BJ (cell line): Measurements from ENCODE around the gene CXCL5. TPM values are rescaled to one million over a fixed set of nuclear protein-coding genes. Genes with fewer than 3 reads are reported as not detected.

Experiments used
- CTCF ChIA-PET: fragments of 350-600 bp; formaldehyde crosslinking; extraction: SDS; loops from one replicate; lab custom pipeline; 2021; ENCODE audit warnings: antibody characterized with exemption, inconsistent platforms; lab: Yijun Ruan, JAX
- POLR2A ChIA-PET: fragments of 300-600 bp; sonication (Branson Sonifier 250); formaldehyde crosslinking; extraction: SDS; loops from one replicate; lab custom pipeline; 2021; ENCODE audit warnings: antibody characterized with exemption; lab: Charles Lee
- DNase-seq: peaks from one replicate; pipeline ENCODE4 v3.0.0-alpha.2; 2011; ENCODE audit warnings: low read depth
- H3K27me3 ChIP-seq: 2 replicates; pipeline ENCODE4 v1.6.0; 2011; ENCODE audit warnings: low read length; ENCODE audit not compliant: control insufficient read depth, insufficient read depth
- H3K36me3 ChIP-seq: 2 replicates; pipeline ENCODE4 v1.5.1; 2011; ENCODE audit warnings: low read length; ENCODE audit not compliant: control insufficient read depth, insufficient read depth
- H3K4me3 ChIP-seq: 2 replicates; pipeline ENCODE4 v1.5.1; 2011; ENCODE audit warnings: low read depth, mild to moderate bottlenecking, control low read depth, low read length
- polyA minus RNA-seq: library from RNA; depleted of rRNA, polyadenylated mRNA; stranded (reverse); fragments of >200 nt; gene quantifications from 2 replicates; pipeline ENCODE4 v1.2.3, GENCODE V29; 2011; rRNA and poly(A)+ RNA removed
- polyA plus RNA-seq: library from polyadenylated mRNA; depleted of rRNA; stranded (reverse); fragments of >200 nt; gene quantifications from 2 replicates; pipeline ENCODE4 v1.2.3, GENCODE V29; 2011; rRNA removed
- TF ChIP-seq, protein P1 (sequence below): IDR thresholded peaks from 2 replicates; pipeline ENCODE4 v1.5.1; 2011; ENCODE audit warnings: low read depth, mild to moderate bottlenecking, control low read depth, inconsistent platforms, low read length, moderate library complexity; ENCODE audit not compliant: insufficient read depth

The CXCL5 gene
- polyA plus RNA-seq = 0.18 and 0.23 TPM in 2 replicates
- not detected in 2 replicates for polyA minus RNA-seq

DNA sequence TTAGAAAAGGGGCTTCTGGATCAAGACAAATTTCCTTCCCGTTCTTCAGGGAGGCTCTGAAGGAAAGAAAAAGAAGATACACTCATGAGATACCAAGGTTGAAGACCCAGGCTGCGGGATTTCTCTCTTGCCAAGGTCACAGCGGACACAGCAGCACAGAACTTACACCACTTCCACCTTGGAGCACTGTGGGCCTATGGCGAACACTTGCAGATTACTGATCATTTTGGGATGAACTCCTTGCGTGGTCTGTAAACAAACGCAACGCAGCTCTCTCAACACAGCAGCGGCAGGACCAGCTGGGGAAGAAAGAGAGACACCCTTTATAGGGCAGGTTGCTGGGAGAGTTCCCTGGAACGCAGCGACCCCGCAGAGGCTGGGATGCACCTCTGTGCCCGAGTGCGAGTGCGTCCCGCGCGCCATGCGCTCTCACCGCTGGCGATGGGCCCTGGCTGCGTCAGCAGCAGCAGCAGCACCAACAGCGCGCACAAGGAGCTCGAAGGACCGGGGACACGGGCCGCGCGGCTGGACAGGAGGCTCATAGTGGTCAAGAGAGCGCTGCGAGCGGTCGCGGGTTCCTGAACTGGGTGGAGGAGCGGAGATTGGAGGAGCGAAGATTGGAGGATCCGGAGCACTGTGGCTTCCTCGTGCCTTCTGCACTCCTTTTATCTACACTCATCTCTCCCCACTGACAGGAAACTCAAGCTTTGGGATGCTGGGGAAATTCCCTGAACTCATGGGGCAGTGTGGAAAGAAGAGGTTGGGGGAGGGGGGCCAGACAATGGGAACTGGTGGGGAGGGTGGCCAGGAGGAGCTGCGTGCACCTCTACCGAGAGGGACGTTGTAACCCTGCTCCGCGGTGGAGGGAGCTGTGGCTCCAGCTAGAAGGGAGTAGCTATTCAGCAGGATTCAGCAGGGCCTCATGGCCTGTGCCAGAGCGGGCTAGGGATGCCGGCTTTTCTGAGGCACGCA is at the start of gene CXCL5:
Gene CXCL5 (minus strand): TSS at position 638 of the 972 bp plus-strand sequence. CDS start 96 bp downstream, at position 542.
- Histone ChIP-seq H3K27me3 (no peaks in the 10 kb centered on the region), H3K36me3 (no peaks in the 10 kb centered on the region), H3K4me3 (peak within 1 kb of the TSS; percentile 32)
- TF ChIP-seq, protein P1, sequence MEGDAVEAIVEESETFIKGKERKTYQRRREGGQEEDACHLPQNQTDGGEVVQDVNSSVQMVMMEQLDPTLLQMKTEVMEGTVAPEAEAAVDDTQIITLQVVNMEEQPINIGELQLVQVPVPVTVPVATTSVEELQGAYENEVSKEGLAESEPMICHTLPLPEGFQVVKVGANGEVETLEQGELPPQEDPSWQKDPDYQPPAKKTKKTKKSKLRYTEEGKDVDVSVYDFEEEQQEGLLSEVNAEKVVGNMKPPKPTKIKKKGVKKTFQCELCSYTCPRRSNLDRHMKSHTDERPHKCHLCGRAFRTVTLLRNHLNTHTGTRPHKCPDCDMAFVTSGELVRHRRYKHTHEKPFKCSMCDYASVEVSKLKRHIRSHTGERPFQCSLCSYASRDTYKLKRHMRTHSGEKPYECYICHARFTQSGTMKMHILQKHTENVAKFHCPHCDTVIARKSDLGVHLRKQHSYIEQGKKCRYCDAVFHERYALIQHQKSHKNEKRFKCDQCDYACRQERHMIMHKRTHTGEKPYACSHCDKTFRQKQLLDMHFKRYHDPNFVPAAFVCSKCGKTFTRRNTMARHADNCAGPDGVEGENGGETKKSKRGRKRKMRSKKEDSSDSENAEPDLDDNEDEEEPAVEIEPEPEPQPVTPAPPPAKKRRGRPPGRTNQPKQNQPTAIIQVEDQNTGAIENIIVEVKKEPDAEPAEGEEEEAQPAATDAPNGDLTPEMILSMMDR = 0 out of 2 replicates have a peak, but pooled peaks have one; percentile 15
- CTCF ChIA-PET = interaction anchor here (0.7 to 1.1 kb wide), 3 partner anchors 33 to 146 kb away, joined by 3 read pairs; no protein-coding TSS in a partner anchor
- no peak for DNase-seq
- POLR2A ChIA-PET = no interaction called here

DNA sequence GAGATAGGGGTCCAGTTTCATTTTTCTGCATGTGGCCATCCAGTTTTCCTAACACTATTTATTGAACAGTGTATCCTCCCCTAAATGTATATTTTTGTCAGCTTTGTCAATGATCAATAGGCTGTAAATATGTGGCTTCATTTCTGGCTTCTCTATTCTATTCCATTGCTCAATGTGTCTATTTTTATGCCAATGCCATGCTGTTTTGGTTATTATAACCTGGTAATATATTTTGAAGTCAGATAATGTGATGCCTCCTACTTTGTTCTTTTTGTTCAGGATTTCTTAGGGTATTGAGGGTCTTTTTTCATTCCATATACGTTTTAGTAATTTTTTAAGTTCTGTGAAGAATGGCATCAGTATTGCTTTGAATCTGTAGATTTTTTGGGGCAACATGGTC is 48.7 kb upstream of the CXCL5 start:
- no peak for DNase-seq
- CTCF ChIA-PET = interaction anchor here (0.6 to 1.2 kb wide), 2 partner anchors 9 to 32 kb away, joined by 3 read pairs; partner anchors contain the start of gene CXCL3
- no peaks in the 10 kb centered on the region for H3K27me3 ChIP-seq
- H3K36me3 ChIP-seq = no peaks in the 10 kb centered on the region
- TF ChIP-seq, protein P1 = no peak
- POLR2A ChIA-PET = no interaction called here
- no peak overlapping the region for H3K4me3 ChIP-seq

DNA sequence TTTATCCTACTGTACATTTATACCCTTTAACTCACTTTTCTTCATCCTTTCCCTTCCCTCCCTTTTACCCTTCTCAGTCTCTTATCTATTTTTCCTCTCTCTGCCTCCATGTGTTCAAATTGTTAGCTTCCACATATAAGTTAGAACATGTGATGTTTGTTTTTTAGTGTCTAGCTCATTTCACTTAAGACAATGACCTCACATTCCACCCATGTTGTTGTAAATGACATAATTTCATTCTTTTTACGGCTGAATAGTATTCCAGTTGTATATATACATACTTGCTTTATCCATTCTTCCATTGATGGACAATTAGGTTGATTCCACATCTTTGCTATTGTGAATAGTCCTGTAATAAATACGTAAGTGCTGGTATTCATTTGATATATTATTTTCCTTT is 47.3 kb upstream of the CXCL5 start:
- ChIA-PET CTCF (no interaction called here), POLR2A (no interaction called here)
- DNase-seq = no peak
- H3K4me3 ChIP-seq = no peak overlapping the region
- TF ChIP-seq, protein P1 = no peak
- no peaks in the 10 kb centered on the region for H3K27me3 ChIP-seq
- no peaks in the 10 kb centered on the region for H3K36me3 ChIP-seq

DNA sequence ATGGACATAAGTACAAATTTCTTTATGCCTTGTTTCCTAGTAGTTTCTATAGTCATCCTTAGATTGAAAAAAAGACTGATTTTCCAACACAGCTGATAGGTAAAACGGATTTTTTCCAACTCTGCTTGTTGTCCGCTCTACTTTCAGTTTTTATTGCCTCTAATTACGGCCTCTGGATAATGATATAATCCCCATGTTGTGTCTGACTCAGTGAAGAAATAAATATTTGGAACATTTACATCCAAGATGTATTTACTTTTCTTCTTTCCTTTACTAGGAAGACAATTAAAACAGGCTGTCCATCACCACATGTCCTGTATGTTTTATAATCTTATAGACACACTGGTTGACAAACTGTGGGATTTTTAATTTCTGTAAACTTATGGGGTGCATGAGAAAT is 46.8 kb upstream of the CXCL5 start:
- TF ChIP-seq, protein P1 = no peak
- CTCF ChIA-PET = no interaction called here
- no peak for DNase-seq
- POLR2A ChIA-PET = no interaction called here
- H3K4me3 ChIP-seq = no peak overlapping the region
- H3K36me3 ChIP-seq = no peaks in the 10 kb centered on the region
- no peaks in the 10 kb centered on the region for H3K27me3 ChIP-seq

DNA sequence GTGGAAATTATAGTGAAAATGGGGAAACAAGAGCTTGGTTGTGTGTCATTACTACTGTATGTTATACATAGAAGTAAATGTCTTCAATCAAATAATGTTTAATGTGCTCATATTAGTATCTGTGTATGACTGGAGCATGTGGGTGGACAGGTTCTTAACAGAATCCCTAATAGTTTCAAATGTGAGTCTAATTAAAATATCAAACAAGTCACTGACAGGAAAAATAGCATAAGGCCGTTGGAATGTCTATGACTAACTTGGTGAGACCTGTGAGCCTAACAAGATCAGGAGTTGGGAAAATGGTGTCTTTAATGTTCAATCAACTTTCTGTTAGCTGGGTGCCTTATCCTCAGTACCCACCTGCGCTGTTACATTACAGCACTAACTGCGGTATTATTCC is 46.2 kb upstream of the CXCL5 start:
- no peak for DNase-seq
- POLR2A ChIA-PET = interaction anchor here (0.6 kb wide), 1 partner anchor 184 kb away, joined by 4 read pairs; no protein-coding TSS in a partner anchor

More for the DNA sequence above, 46.2 kb upstream of the CXCL5 start:
- H3K27me3 ChIP-seq = no peaks in the 10 kb centered on the region
- H3K36me3 ChIP-seq = no peaks in the 10 kb centered on the region
- no peak overlapping the region for H3K4me3 ChIP-seq
- TF ChIP-seq, protein P1 = no peak
- CTCF ChIA-PET = interaction anchor here (0.9 kb wide), 1 partner anchor 383 kb away, joined by 3 read pairs; no protein-coding TSS in a partner anchor
